H1 (cell line): ENCODE measurements around the gene ALDH4A1. TPM values are rescaled to one million over a fixed set of nuclear protein-coding genes. Genes with fewer than 3 reads are reported as not detected.

Experiments used
- EGR1 ChIP-seq: IDR thresholded peaks from 2 replicates; pipeline ENCODE4 v1.6.1; 2011; ENCODE audit warnings: low read depth, low read length, borderline replicate concordance
- FOSL1 ChIP-seq: IDR thresholded peaks from 2 replicates; pipeline ENCODE4 v1.6.1; 2011; ENCODE audit warnings: mild to moderate bottlenecking, low read depth, low read length, moderate library complexity; ENCODE audit not compliant: insufficient read depth
- polyA plus RNA-seq, 7 experiments: library from polyadenylated mRNA; depleted of rRNA in 3 of 7; stranded (reverse) in 5 of 7; unstranded in 2 of 7; fragments of >200 nt in 5 of 7; fragments of 200-250 nt in 2 of 7; gene quantifications; 1 replicate in 5 of 7; 2 replicates in 1 of 7; 4 replicates in 1 of 7; pipeline versions ENCODE4 v1.2.1 to v1.2.3, GENCODE V29; 2011 to 2013; ENCODE audit warnings: missing spikeins in 2 of 7, mixed read lengths in 2 of 7
- total RNA-seq: library from RNA; stranded (reverse); fragmentation: NEBNext Ultra II Directional; extraction: Animal tissue kit (Norgen Biotek cat#: 25700); gene quantifications from 2 replicates; pipeline ENCODE4 v1.2.1, GENCODE V29; 2021

ALDH4A1 gene
- total and polyA plus RNA-seq, 2 of the 8 experiments (the other 6 are each of a cell fraction or from before 2014, with no cell fraction given) = 30.3 to 35.9 TPM

DNA sequence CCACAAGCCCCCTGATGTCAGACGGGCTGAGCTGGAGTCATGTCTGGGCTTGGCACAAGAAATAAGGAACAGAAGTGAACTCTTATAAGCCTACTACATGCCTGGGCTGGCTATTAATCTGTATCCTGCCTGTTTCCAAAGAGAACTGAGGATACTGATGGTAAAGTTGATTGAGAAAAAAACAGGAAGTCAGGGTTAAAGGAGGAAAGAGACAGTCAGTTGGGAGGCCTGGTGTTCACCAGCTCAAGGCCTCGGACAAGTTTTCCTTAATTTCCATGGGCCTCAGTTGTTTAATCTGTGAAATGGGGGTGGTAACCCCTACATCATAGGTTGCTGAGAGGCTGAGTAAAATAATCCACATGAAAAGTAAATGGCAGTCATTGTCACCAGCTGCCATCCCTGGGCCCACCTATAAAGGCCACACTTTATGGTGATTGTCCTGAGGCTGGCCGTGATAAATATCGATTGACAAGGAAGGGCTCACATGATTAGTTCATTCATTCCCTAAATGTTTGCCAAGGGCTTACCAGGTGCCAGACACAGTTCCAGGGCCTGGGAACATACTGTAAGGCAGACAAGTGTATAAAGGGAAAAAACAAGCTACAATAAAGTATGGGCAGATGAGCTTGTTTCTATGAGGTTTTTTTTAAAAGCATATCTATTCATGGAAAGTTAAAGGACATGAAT, 2.8 kb downstream of the ALDH4A1 start (continued):
- no peak for TF ChIP-seq FOSL1
- TF ChIP-seq EGR1 = no peak
- TF ChIP-seq, all 59 proteins: peak for 0
